Daoy (cell line): ENCODE measurements around the gene PPM1E. TPM values are rescaled to one million over a fixed set of nuclear protein-coding genes. Genes with fewer than 3 reads are reported as not detected.
"Not testable (repeated sequence)": the region's sequence is repeated elsewhere in the genome, so short reads cannot be mapped to it uniquely, and the experiment has no call there.

Experiments
- DNase-seq: peaks from one replicate; pipeline ENCODE4 v3.0.0-alpha.2; 2015; ENCODE audit warnings: low read depth
- total RNA-seq: library from RNA; depleted of rRNA; stranded (reverse); fragments of >200 nt; shearing (Covaris generic); gene quantifications from 2 replicates; pipeline ENCODE4 v1.2.3, GENCODE V29; 2014

The PPM1E gene
- total RNA-seq, 1 experiment from 2014 or later = 2.5 TPM

DNA sequence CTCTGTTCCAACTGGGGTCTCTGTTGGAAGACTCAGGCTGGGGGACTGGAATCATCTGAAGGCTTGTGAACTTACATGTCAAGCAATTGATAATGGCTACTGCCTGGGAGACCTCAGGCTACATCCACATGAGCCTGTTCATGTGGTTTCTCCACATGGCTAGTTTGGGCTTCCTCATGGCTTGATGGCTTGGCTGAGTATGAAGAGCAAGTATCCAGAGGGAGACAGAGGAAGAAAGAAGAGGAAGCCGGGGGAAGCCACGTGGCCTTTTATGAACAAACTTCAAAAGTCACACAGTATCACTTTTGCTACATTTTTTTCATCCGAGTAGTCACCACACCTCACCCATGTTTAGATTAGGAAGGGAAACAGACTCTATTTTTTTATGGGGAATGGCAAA lies 192.2 kb downstream of the PPM1E start:
- no peak for DNase-seq

DNA sequence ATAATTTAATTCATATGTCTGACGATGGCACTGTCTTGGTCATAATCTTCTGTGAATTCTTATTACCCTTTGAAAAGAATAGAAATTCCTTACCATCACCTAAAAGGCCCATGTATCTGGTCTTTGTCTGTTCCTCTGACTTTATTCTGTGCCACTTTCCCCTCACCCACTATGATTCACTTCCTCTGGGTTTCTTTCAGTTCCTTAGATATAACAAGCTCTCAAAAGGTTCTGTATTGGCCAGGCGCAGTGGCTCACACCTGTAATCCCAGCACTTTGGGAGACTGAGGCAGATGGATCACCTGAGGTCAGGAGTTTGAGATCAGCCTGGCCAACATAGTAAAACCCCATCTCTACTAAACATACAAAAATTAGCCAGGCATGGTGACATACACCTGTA lies 198.7 kb downstream of the PPM1E start:
- not testable (repeated sequence) for DNase-seq

- peak; percentile 36 for DNase-seq
Measured at GRCh38 chr17:58956997-58957724, 201.5 kb downstream of the PPM1E start.

DNA sequence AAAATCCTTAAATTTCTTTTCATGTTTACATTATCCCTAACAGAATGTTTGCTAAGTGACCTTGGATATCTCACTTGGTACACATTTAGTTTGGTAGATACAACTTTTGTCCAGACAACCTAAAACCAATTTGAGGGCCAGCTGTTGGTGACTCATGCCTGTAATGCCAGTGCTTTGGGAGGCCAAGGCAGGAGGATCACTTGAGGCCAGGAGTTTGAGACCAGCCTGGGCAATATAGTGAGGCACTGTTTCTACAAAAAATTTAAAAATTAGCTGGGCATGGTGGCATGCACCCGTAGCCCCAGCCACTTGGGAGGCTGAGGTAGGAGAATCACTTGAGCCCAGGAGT lies 202.0 kb downstream of the PPM1E start:
- not testable (repeated sequence) for DNase-seq

GRCh38 chr17:58960068-58960467 lies 204.4 kb downstream of the PPM1E start:
- DNase-seq = peak; percentile 15

DNA sequence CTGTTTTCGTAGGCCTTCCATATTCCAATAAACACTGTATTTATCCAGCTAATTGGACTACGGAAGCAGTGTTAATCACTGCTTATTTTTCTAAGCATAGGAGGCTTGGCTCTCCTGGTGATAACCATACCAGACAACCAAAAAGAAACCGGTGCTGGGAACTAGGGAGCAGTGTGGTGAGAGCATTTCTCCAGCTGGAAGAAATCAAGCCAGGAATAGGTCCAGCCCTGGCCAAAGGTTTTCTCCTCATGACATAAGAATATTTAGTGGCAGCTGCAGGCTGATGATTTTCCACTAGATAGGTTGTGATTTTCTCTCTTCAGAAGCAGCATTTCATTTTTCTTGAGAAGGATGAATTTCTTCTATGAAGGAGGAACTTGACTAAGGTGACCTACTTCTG lies 209.6 kb downstream of the PPM1E start:
- DNase-seq = no peak

GRCh38 chr17:58966208-58966607 lies 210.6 kb downstream of the PPM1E start:
- no peak for DNase-seq

GRCh38 chr17:58968426-58969061 lies 212.9 kb downstream of the PPM1E start:
- DNase-seq = no peak

DNA sequence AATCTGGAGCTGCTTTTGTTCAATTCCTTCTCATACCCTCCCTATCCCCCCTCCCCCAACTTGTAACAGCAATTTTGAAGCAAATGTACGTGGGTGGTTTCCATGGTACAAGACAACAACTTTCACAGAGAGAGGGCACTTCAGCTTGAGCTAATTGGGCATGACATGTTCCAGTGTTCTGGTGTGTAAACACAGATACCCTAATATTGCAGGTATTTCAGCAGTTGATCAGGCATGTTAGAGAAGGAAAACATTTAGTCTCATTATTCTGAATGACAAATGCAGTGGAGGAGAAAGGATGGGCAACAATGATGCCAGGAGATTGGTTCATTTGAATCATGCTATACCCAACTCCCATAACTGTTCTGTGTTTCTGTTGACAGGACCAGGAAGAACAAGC lies 213.5 kb downstream of the PPM1E start:
- no peak for DNase-seq

- no peak for DNase-seq
Measured at GRCh38 chr17:58969612-58970011, 214.0 kb downstream of the PPM1E start.

- DNase-seq = peak; percentile 20
Measured at GRCh38 chr17:58970609-58971450, 215.2 kb downstream of the PPM1E start.

- no peak for DNase-seq
Measured at GRCh38 chr17:58974354-58974753, 218.7 kb downstream of the PPM1E start.

GRCh38 chr17:58976541-58976940 lies 220.9 kb downstream of the PPM1E start:
- no peak for DNase-seq

- no peak for DNase-seq
Measured at GRCh38 chr17:58980706-58981481, 225.2 kb downstream of the PPM1E start.

DNA sequence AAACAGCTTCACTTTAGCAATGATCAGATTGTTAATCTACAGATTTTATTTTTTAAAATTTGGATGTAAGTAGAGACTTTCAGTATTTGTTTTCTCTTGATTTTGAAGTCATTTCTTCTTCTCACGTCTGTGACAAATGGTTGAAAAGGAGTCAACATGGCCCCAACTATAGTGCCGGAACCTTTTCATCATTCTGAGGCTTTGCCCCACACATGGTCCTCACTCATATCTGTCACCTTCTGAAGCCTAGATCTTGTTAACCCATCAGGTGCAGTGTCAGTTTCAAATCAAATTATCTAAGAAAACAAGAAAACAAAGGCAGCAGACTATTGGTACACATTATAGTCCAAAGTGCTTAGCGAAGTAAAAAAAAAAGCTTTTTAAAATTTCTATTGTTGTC lies 227.0 kb downstream of the PPM1E start:
- DNase-seq = no peak

DNA sequence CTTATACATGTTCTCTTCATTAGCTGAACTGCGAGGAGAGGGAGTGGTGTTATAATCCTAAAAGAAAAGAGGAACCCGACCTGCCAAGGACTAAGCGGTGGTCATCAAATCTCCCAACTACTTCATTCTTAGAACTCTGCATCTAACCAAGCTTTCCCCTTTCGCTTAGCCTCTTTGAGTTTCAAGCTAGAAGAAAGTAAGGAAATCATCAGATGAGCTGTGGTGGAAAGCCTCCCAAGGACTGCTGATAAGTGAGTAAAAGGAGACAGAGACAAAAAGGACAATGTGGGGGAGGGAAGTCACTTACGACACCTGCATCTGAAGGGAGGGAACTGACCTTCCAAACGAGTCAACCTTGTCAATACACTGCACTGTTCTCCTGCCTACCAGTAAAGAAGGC lies 229.7 kb downstream of the PPM1E start:
- DNase-seq = no peak

DNA sequence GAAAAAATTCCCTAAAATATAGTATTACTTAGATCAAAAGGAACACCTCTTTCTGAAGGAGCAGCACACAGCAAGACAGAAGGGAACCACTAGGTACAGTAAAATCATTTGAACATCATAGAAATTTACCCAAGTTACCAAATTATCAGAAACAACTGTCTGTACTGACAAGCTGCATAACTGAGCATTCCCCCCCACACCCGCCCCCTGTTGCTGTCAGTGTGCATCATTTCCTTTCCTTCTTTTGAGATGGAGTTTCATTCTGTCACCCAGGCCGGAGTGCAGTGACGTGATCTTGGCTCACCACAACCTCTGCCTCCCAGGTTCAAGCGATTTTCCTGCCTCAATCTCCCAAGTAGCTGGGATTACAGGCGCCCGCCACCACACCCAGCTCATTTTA lies 230.3 kb downstream of the PPM1E start:
- peak; percentile 5 for DNase-seq

DNA sequence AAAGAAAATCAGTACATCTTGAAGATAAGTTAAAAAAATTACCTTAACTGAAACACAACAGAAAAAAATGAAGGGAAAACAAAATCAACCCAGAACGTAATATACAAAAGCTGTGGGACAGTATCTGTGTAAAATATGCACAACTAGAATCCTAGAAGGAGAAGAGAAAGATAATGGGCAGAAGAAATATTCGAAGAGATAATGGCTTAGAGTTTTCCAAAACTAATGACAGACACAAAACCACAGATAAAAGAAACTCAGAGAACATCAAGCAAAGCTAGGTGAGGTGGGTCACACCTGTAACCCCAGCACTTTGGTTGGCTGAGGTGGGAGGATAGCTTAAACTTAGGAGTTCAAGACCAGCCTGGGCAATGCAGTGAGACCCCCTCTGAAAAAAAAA lies 234.0 kb downstream of the PPM1E start:
- DNase-seq = no peak

DNA sequence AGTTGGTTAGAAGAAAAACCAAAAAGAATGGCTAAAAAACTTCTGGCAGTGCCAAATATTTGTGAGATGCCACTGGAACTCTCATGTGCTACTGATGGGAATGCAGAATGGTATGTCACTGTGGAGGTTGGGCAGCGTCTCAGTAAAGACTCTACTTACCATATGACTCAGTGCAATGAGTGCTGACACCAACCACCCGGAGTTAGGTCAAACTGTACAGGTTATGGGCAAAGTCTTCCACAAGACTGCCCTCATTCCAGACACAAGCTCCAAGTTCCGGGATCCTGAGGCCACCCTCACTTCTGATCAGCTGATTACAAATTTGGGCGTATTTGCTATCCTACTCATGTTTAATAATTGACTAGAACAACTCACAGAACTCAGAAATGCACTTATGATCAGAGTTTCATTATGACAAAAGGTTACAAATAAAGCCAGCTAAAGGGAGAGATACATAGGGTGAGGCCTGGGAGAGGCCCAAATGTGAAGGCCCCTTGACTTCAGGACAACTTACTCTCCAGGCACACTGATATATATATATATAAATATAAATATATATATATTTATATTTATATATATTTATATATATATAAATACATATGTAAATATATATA lies 236.2 kb downstream of the PPM1E start:
- peak; percentile 11 for DNase-seq

- DNase-seq = no peak
Measured at GRCh38 chr17:58993311-58993710, 237.7 kb downstream of the PPM1E start.

DNA sequence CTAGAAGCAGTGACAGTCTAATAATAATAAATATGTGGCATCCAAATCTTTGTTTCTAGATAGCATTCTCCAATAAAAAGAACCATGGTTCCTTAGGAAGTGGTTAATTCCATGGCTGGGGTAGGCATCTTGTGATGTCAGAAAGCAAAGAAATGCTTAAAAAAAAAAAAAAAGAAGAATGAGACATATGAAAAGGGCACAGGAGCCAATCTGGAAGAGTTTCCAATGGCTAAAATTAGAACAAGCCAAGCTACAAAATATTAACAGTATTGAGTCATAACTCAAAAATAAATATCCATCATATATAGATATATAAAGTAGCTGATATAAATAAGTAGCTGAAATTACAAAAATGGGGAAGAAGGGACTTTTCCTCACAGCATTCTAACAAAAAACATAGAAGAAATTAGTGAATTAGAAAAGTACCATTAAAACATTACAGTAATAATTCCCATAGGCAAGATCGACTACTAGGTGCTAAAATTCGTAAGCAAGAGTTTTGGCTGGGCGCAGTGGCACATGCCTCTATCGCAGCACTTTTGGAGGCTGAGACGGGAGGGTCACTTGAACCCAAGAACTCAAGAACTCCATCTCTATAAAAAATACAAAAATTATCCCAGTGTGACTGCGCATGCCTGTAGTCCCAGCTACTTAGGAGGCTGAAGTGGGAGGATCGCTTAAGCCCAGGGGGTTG lies 239.7 kb downstream of the PPM1E start:
- DNase-seq = no peak
